NCI-H226 (cell line): ENCODE data around the gene ALG6.
"Not testable (repeated sequence)": the region's sequence is repeated elsewhere in the genome, so short reads cannot be mapped to it uniquely, and the experiment has no call there.

ENCODE experiments used
- DNase-seq: peaks from one replicate; pipeline ENCODE4 v3.0.0-alpha.2; 2015

ALG6 gene

DNA sequence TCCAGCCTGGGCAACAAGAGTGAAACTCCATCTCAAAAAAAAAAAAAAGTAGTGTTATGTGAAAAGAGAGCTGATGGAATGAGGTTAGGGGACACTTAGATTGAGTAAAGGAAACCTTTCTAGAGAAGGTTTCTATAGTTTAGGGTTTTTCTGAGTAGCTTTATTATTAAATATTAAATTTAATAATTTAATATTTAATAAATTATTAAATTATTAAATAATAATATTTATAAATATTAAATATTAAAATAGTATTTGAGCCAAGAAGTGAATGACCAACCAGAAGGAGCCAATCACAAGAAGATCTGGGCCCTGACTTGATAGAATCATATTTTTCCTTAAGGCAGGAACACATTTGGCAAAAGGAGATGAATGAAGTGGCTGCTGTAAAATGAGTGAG, 50.7 kb downstream of the ALG6 start:
- DNase-seq, result no peak

DNA sequence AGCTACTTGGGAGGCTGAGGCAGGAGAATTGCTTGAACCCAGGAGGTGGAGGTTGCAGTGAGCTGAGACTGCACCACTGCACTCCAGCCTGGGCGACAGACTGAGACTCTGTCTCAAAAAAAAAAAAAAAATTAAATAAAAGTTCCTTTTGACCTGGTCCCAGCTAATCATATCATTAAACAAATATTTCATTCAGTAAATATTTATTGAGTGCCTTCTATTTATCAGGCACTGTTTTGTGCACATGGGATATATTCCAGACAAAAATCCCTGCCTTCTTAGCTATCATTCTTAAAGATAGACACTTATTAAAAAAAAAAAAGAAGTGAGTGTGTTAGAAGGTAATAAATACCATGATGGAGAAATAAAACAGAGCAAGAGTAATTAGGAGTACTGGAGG, 53.3 kb downstream of the ALG6 start:
- not testable (repeated sequence) for DNase-seq

DNA sequence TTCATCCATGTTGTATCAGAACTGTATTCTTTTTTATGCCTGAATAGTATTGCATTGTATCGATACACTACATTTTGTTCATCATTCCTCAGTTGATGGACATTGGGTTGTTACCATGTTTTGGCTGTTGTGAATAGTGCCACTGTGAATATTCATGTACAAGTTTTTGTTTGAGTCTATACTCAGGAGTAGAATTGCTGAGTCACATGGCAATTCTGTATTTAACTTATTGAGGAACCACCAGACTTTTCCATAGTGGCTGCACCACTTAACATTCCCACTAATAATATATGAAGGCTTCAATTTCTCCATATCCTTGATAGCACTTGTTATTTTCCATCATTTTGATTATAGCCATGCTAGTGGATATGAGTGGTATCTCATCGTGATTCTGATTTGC, 56.2 kb downstream of the ALG6 start:
- no peak for DNase-seq

DNA sequence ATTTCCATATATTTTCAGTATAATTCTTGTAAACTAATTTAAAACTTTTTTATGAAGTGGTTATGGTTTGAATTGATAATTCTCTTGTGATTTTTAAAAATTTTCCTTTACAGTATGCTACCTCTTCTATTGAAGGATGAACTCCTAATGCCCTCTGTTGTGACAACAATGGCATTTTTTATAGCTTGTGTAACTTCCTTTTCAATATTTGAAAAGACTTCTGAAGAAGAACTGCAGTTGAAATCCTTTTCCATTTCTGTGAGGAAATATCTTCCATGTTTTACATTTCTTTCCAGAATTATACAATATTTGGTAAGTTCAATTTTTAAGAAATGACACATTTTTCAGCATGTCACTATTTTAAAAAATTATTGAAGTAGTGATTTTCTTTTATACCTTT, 61.4 kb downstream of the ALG6 start:
- DNase-seq, result no peak

DNA sequence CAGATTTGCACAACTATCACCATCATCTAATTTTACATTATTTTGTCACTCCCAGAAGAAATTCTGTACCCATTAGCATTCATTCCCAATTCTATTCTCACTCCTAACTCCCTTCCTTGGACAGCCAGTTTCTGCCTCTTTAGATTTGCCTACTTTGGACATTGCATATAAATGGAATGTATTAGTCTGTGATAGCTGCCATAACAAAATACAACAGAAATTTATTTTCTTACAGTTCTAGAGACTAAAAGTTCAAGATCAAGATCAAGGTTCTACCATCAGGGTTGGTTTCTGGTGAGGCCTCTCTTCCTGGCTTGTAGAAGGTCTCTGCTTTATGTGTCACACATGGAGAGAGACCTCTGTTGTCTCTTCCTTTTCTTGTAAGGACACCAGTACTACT, 61.9 kb downstream of the ALG6 start:
- DNase-seq, result no peak

DNA sequence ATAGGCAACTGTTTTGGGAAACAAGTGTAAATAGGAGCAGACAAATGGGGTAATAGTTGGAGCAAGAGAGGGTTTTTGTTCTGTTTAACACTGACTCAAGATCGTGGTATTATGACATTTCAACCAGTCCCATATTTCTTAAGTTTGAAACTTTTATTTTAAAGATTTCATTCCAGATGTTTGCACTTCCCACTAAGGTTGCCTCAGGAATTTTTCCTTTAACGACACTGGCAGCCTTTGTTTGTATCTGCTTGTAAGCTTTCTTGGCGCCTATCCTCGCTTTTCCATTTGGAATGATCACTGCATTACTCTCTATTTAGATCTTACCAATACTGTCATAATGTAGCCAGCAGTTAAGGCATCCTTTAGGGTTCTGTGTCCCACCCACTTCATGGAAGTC, 67.7 kb downstream of the ALG6 start:
- DNase-seq, result no peak

DNA sequence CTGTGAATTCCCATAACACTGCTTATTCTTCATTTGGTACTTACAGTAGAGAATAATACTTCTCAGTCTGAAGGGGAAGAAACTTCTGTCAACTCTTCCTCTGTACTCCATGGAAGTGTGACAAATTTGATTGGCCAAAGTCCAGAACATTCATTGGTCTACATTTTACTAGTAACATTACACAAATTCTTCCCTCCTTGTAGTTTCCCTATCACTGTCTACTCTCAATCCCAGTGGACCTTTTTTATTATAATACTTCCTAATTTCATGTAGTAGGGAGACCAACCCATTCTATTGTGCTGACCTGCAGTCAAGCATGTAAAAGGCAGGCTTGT, 74.7 kb downstream of the ALG6 start:
- no peak for DNase-seq

DNA sequence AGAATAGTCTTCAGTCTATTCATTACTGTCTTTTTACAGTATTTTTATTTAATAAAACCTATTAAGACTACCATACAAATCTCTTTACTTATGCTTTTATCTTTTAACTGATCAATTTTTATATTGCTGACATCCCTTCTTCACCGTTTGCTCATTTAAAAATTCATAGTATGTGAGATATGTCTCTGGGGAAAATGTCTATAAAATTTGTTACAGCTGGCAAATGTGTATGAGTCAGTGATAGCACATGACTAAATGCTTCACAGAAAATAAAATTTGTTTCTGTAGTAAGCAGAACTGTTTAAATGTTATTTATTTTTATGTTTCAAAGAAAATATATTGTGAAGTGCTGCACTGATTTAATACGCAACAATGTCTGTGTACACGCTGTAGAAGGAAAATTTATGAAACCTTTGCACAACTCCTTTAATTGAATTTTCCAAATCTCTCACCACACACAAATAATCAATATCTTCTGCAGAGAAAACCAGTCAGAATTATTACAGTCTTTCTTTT, 81.4 kb downstream of the ALG6 start:
- DNase-seq, result no peak

DNA sequence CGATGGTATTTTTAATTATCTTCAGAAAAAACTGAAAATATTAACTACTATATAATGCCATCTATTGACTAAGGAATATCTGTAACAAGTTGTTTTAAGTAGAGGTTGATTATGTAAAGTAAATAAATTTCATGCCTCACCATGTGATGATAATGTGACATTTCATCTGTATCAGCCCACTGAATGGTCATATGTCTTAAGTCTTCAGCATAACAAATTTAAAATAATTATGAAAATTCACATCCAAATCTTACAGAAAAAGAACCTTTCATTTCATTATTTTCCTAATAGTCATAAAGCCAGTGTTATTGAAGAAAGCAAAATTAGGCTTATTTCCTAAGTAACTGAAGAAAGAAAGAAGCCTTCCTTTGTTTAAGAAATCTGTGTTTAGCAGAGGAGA, 83.0 kb downstream of the ALG6 start:
- no peak for DNase-seq

DNA sequence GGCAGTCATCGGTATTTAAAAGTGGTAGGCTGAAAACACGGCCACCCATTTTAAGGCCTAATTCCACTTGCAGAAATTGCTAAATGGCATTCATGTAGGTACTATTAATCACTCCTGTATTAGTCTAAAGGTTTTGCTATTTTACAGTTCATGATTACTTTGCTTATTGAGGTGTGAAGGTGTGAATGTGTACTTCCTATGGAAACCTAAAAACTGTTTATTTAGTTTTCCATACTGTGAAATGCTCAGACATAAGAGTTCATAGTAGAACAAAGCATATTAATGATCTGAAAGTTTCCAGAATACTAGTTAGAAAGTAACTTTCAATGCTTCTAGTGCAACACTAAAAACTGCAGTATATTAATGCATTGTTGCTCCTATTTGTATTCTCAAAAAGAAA, 85.8 kb downstream of the ALG6 start:
- DNase-seq, result no peak

DNA sequence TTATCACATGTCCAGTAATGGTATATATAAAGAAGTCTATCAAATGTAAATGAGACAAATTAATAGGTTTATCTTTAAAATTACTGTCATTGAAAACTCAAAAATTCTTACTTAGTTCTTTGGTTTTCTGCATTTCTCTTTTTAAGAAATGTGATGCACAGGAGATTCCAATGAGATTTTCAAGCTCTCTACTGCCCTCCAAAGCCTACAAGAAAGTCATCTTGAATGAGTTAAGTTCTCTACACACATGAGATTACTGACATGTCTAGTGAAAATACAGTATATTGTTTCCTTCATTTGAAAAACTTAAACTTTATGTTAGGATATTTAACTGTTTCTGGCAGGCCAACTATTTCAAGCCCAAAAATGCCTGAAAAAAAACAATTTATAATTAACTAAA, 86.8 kb downstream of the ALG6 start:
- DNase-seq, result no peak

DNA sequence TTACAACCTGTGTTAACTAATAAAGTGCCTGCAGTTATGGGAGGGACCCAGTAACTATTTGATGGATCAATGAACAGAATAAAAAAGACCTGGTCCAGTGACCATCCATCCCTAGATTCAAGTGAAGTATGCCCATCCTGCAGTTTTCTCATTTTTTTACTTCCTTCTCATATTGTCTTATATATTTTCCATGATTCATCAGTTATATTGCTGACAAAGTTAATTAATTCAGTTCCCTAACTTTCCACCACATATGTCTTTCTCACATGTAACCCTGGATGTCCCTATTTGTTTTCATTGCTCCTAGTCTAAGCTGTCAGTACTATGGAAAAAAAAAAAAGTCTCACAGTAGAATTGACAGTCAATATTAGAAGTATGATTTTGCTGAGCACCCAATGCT, 91.3 kb downstream of the ALG6 start:
- DNase-seq, result no peak

DNA sequence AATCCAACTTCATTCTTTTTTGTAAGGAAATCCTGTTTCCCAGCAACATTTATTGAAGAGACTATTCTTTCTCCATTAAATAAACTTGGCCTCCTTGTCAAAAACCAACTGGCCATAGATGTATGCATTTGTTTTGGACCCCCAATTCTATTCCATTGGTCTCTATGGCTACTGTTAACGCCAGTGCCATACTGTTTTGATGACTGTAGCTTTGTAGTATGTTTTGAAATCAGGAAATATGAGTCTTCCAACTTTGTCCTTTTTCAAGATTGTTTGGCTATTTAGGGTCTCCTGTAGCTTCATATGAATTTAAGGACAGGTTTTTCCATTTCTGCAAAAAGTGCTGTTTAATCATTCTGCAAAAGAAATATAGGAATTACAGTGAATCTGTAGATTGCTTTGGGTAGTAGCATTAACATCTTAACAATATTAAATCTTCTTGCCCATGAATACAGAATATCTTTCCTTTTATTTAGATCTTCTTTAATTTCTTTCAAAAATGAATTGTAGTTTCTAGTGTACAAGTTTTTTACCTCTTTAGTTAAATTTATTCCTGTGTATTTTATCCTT, 94.3 kb downstream of the ALG6 start:
- DNase-seq, result no peak

DNA sequence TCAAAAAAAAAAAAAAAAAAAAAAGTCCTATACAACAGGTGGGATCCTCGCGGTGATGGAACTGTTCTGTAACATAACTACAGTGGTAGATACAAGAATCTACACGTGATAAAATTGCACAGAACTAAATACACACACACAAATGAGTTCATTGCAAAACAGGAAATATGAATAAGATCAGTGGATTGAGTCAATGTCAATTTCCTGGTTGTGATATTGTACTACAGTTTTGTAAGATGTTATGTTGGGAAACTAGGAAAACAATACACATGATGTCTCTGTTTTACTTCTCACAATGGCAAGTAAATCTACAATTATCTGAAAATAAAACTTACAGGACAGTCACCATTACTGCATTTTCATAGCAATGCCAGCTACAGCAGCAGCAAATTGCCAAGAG, 95.8 kb downstream of the ALG6 start:
- peak; percentile 41 for DNase-seq

DNA sequence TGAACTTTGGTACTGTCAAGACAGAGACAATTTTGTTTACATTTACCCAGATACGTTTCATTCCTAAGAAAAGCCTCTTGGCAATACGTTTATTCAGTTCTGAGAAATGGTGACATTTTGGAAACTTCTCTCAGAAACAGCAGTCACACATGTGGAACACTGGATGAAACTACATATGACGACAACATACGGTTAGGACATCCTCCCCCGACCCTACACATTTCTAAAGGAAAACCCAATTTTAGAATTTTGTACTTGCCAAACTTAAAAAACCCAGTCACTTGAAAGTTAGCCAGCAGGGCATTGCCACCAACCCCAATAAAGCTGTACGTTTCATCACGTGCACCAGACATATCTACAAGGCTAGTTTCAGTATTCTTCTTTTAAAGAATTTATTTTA, 98.8 kb downstream of the ALG6 start:
- no peak for DNase-seq

DNA sequence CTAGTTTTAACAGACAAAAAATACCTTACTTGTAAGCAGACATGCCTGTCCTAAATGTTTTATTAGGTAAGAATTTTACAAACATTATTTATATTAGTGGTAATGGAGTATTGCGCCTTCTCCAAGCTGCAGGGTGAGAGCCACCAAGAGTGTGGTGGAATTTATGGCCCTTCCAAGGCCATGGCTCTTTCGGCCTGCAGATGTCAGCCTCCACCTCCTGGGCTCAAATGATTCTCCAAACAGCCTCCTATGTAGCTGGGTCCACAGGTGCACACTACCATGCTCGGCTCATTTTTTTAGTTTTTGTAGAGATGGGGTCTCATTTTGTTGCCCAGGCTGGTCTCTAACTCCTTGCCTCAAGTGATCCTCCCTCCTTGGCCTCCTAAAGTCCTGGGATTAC, 99.3 kb downstream of the ALG6 start:
- no peak for DNase-seq

DNA sequence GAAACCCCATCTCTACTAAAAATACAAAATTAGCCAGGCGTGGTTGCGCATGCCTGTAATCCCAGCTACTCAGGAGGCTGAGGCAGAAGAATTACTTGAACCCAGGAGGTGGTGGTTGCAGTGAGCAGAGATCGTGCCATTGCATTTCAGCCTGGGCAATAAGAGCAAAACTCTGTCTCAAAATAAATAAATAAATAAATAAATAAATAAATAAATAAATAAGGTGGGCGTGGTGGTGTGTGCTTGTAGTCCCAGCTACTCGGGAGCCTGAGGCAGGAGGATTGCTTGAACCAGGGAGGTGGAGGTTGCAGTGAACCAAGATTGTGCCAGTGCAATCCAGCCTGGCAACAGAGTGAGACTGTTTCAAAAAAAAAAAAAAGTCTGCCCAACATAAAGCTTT, 101.3 kb downstream of the ALG6 start:
- DNase-seq, result not testable (repeated sequence)

DNA sequence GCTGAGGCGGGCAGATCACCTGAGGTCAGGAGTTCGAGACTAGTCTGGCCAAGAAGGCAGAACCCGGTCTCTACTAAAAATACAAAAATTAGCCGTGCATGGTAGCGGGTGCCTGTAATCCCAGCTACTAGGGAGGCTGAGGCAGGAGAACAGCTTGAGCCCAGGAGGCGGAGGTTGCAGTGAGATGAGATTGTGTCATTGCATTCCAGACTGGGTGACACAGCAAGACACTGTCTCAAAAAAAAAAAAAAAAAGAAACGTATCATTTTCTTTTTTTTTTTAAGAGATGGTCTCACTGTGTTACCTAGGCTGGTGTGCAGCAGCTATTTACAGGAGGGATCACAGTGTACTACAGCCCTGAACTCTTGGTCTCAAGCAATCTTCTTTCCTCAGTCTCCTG, 108.3 kb downstream of the ALG6 start:
- no peak for DNase-seq

DNA sequence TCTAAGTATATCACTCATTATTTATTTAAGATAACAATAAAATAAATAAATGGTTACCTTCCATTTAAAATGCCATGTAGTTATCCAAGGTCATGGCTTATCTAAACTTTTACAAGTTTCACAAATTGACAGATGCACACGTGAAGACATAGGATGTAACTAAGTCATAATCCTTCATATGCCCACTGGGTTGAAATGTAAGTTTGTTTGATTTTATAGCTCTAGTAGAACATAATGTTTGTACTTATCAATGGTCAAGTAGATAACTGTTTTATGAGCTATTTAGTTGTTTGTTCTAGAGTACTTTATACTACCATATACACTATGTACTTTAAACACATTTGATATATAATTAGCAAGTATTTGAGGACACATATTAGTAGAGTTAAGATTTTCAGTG, 112.6 kb downstream of the ALG6 start:
- no peak for DNase-seq

DNA sequence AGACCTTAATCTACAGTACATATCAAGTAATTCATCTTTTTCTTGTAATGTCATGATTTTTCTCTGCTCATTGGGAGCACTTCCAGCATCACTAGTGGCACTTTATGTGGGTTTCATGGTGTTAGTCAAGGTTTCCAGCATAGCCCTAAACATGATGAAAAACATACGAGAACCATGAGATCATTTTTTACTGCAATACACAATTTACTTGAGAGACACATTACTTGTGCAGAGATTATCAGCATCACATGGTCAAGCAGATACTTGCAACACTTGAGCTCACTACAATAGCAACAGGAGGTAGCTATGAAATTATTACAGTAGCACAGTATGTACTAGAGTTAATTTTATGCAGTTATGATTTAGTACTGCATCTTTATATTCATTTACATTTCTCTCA, 119.2 kb downstream of the ALG6 start:
- DNase-seq, result no peak

DNA sequence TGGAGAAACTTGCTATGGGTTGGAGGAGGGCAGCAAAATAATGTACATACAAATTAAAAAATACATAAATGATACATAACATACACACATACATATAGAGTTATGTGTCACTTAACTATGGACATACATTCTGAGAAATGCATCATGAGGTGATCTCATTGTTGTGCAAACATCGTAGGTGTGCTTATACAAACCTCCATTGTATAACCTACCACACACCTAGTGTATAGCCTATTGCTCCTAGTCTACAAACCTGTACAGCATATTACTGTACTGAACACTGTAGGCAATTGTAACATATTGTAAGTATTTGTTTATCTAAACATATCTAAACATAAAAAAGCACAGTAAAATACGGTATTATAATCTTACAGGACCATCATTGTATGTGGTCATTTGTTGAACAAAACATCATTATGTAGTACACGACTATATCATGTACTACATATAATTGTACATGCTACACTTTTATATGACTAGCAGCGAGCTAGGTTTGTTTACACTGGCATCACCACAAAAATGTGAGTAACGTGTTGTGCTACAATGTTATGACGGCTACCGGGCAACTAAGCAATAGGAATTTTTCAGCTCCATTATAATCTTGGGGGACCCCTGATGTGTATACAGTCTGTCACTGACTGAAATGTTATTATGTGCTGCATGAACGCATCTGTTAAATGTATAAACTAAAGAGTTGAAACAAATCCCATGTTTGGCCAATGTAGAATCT, 120.1 kb downstream of the ALG6 start:
- no peak for DNase-seq
